NCI-H146 treated with DMSO at 0.1 percent for 48 hours (cell line): ENCODE results near the gene RBM23.

Experiments
- DNase-seq: peaks from one replicate; lab custom pipeline; 2025; ENCODE audit not compliant: unreplicated experiment; lab: John Stamatoyannopoulos, UW

Gene RBM23

GRCh38 chr14:22844221-22845102, 74.5 kb downstream of the RBM23 start:
- no peak for DNase-seq
